Measurements from ENCODE around the gene ZNF84. TPM values are rescaled to one million over a fixed set of nuclear protein-coding genes. Genes with fewer than 3 reads are reported as not detected.

The ZNF84 gene
- total RNA-seq, result 7.8 TPM

- DNase-seq (ENCODE audit: low spot score) (peak; percentile 98), ATAC-seq (peak; percentile 95)
These were observed at the start of gene ZNF84 for GRCh38 chr12:133037207-133038005. Gene ZNF84, plus strand, starts transcription at chr12:133037509. Its CDS starts 3,959 bp downstream, at chr12:133041468.

GRCh38 chr12:132998741-132999140 is 38.6 kb upstream of the ZNF84 start:
- ATAC-seq, result no peak
- no peak for DNase-seq (ENCODE audit: low spot score)

GRCh38 chr12:133010657-133011297 is 26.5 kb upstream of the ZNF84 start:
- no peak for DNase-seq (ENCODE audit: low spot score)
- ATAC-seq, result no peak

- ATAC-seq, result no peak
- DNase-seq (ENCODE audit: low spot score), result no peak
These were observed 13.7 kb upstream of the ZNF84 start for GRCh38 chr12:133023566-133023965.

GRCh38 chr12:133026996-133027395 is 10.3 kb upstream of the ZNF84 start:
- ATAC-seq (no peak), DNase-seq (ENCODE audit: low spot score) (no peak)

- no peak for ATAC-seq
- DNase-seq (ENCODE audit: low spot score), result no peak
These were observed 905 bp downstream of the ZNF84 start for GRCh38 chr12:133038118-133038709.

- no peak for DNase-seq (ENCODE audit: low spot score)
- ATAC-seq, result no peak
These were observed 9.4 kb downstream of the ZNF84 start for GRCh38 chr12:133046698-133047097.

GRCh38 chr12:133057446-133057845 is 20.1 kb downstream of the ZNF84 start:
- ATAC-seq, result no peak
- DNase-seq (ENCODE audit: low spot score), result no peak

GRCh38 chr12:133058203-133059113 is 21.1 kb downstream of the ZNF84 start:
- ATAC-seq, result no peak

GRCh38 chr12:133061954-133062353 is 24.6 kb downstream of the ZNF84 start:
- no peak for DNase-seq (ENCODE audit: low spot score)

More at GRCh38 chr12:133058203-133059113, 21.1 kb downstream of the ZNF84 start:
- DNase-seq (ENCODE audit: low spot score), result no peak

GRCh38 chr12:133063556-133063955 is 26.2 kb downstream of the ZNF84 start:
- DNase-seq (ENCODE audit: low spot score), result no peak
- no peak for ATAC-seq

More at GRCh38 chr12:133061954-133062353, 24.6 kb downstream of the ZNF84 start:
- ATAC-seq, result no peak

GRCh38 chr12:133073836-133074235 is 36.5 kb downstream of the ZNF84 start:
- DNase-seq (ENCODE audit: low spot score) (no peak), ATAC-seq (no peak)

GRCh38 chr12:133080026-133080367 is 42.7 kb downstream of the ZNF84 start:
- ATAC-seq (peak; percentile 89), DNase-seq (ENCODE audit: low spot score) (peak; percentile 100)

- DNase-seq (ENCODE audit: low spot score) (peak; percentile 97), ATAC-seq (peak; percentile 80)
These were observed 43.3 kb downstream of the ZNF84 start, which contains the start of gene ZNF140 for GRCh38 chr12:133080368-133081158. Gene ZNF140, plus strand, starts transcription at chr12:133080923. Its CDS starts 398 bp downstream, at chr12:133081321.

GRCh38 chr12:133081159-133081780 is 44.0 kb downstream of the ZNF84 start:
- DNase-seq (ENCODE audit: low spot score), result no peak

GRCh38 chr12:133083345-133083744 is 46.0 kb downstream of the ZNF84 start:
- ATAC-seq (no peak), DNase-seq (ENCODE audit: low spot score) (no peak)

More at GRCh38 chr12:133081159-133081780, 44.0 kb downstream of the ZNF84 start:
- no peak for ATAC-seq

- ATAC-seq, result no peak
- no peak for DNase-seq (ENCODE audit: low spot score)
These were observed 68.3 kb downstream of the ZNF84 start for GRCh38 chr12:133105620-133106019.

- DNase-seq (ENCODE audit: low spot score), result no peak
- no peak for ATAC-seq
These were observed 68.9 kb downstream of the ZNF84 start for GRCh38 chr12:133106253-133106652.

- no peak for DNase-seq (ENCODE audit: low spot score)
- ATAC-seq, result no peak
These were observed 69.8 kb downstream of the ZNF84 start for GRCh38 chr12:133107121-133107520.

Measured in left lobe of liver (tissue), 2 donors.